HepG2 (cell line): ENCODE measurements around the gene PRKCE. TPM values are rescaled to one million over a fixed set of nuclear protein-coding genes. Genes with fewer than 3 reads are reported as not detected.

Experiments
- ATAC-seq: fragments of 200-7000 bp; cut with Tn5 transposase; 3 replicates; pipeline ENCODE4 v1.9.1; 2020; ENCODE audit warnings: mild to moderate bottlenecking, moderate library complexity
- BruUV-seq: library from RNA; stranded (reverse); fragments of 400-500 nt; replicated peaks from 2 replicates; lab custom pipeline; 2021; lab: Mats Ljungman, UMichigan
- CTCF ChIA-PET: fragments of 300-600 bp; formaldehyde crosslinking; extraction: SDS; loops from one replicate; lab custom pipeline; 2021; ENCODE audit warnings: low total read pairs, inconsistent platforms, low intra/inter-chr PET ratio; lab: Yijun Ruan, JAX
- POLR2A ChIA-PET: fragments of 350-600 bp; sonication (Branson Sonifier 250); formaldehyde crosslinking; loops from one replicate; lab custom pipeline; 2020; ENCODE audit warnings: antibody characterized with exemption, inconsistent platforms; lab: Yijun Ruan, JAX
- DNase-seq: peaks from one replicate; pipeline ENCODE4 v3.0.0-alpha.2; 2015; ENCODE audit warnings: low spot score
- FAIRE-seq: peaks from 3 replicates; lab custom pipeline; 2011; peaks lifted over from hg19 to GRCh38; lab: Jason Lieb, UNC
- H2AFZ ChIP-seq: one replicate; pipeline ENCODE4 v1.6.1; 2011; ENCODE audit warnings: low read length, inconsistent platforms
- H3K27ac ChIP-seq: fragments of 300-600 bp; 3 replicates; pipeline ENCODE4 v1.8.0; 2011; ENCODE audit warnings: mixed run types, mild to moderate bottlenecking, mixed read lengths, low read length, inconsistent platforms; ENCODE audit not compliant: insufficient read depth; ENCODE audit errors: extremely low read length
- H3K27me3 ChIP-seq, 2 experiments: fragments of 200-600 bp in 1 of 2; 2 replicates in 1 of 2; 3 replicates in 1 of 2; pipeline versions ENCODE4 v1.6.0 to v1.8.0; 2011; ENCODE audit warnings: low read length in 2 of 2, mild to moderate bottlenecking in 2 of 2, moderate library complexity in 2 of 2, inconsistent platforms in 1 of 2; ENCODE audit not compliant: insufficient read depth in 2 of 2, control insufficient read depth in 1 of 2
- H3K36me3 ChIP-seq, 2 experiments: fragments of 200-600 bp in 1 of 2; replicated peaks in 1 of 2; 2 replicates in 1 of 2; 3 replicates in 1 of 2; pipeline versions ENCODE4 v1.5.1 to v1.8.0; 2011; ENCODE audit warnings: low read length in 2 of 2, inconsistent platforms in 1 of 2; ENCODE audit not compliant: insufficient read depth in 2 of 2, control insufficient read depth in 1 of 2
- H3K4me1 ChIP-seq: 2 replicates; pipeline ENCODE4 v1.5.1; 2012; ENCODE audit warnings: low read length, inconsistent platforms; ENCODE audit not compliant: insufficient read depth
- H3K4me2 ChIP-seq: 2 replicates; pipeline ENCODE4 v1.6.0; 2011; ENCODE audit warnings: low read depth, low read length, inconsistent platforms
- H3K4me3 ChIP-seq, 3 experiments: fragments of 200-600 bp in 1 of 3; sonication (generic), shearing (Covaris generic) in 1 of 3; replicated peaks in 1 of 3; 2 replicates each; pipeline ENCODE4 v1.5.1; 2011 to 2016; ENCODE audit warnings: low read length in 3 of 3, inconsistent platforms in 2 of 3, low read depth in 2 of 3, mild to moderate bottlenecking in 2 of 3, control low read depth in 1 of 3, mixed read lengths in 1 of 3; ENCODE audit not compliant: insufficient read depth in 1 of 3
- H3K79me2 ChIP-seq: one replicate; pipeline ENCODE4 v1.6.1; 2011; ENCODE audit warnings: low read length, inconsistent platforms; ENCODE audit not compliant: insufficient read depth
- H3K9ac ChIP-seq: 2 replicates; pipeline ENCODE4 v1.6.0; 2011; ENCODE audit warnings: mild to moderate bottlenecking, low read depth, low read length, inconsistent platforms; ENCODE audit not compliant: insufficient read depth
- H3K9me3 ChIP-seq: 2 replicates; pipeline ENCODE4 v1.5.1; 2012; ENCODE audit warnings: mild to moderate bottlenecking, low read length
- H4K20me1 ChIP-seq: 2 replicates; pipeline ENCODE4 v1.6.0; 2011; ENCODE audit warnings: inconsistent platforms, mild to moderate bottlenecking, low read length, moderate library complexity; ENCODE audit not compliant: insufficient read depth
- CEBPB ChIP-seq: IDR thresholded peaks from 2 replicates; pipeline ENCODE4 v1.6.1; 2011; ENCODE audit warnings: low read depth, low read length, improper control_type of control experiment, borderline replicate concordance
- PRDM4 ChIP-seq: sonication (generic); formaldehyde crosslinking; IDR thresholded peaks from 2 replicates; pipeline ENCODE4 v1.9.0; 2021; ENCODE audit warnings: missing genetic modification reagents, borderline replicate concordance
- ZNF451 ChIP-seq: sonication (generic); formaldehyde crosslinking; IDR thresholded peaks from 2 replicates; pipeline ENCODE4 v1.5.0; 2020; ENCODE audit warnings: mild to moderate bottlenecking, missing genetic modification reagents
- ZNF639 ChIP-seq: conservative IDR thresholded peaks from 2 replicates; pipeline ENCODE4 v1.6.1; 2018; ENCODE audit warnings: missing genetic modification reagents
- ZNF660 ChIP-seq: sonication (generic); formaldehyde crosslinking; IDR thresholded peaks from 2 replicates; pipeline ENCODE4 v1.5.1; 2020; ENCODE audit warnings: mild to moderate bottlenecking, low read depth, missing genetic modification reagents, borderline replicate concordance
- ZNF766 ChIP-seq: sonication (generic); formaldehyde crosslinking; IDR thresholded peaks from 2 replicates; pipeline ENCODE4 v1.5.0; 2020; ENCODE audit warnings: missing genetic modification reagents, borderline replicate concordance
- ZNF772 ChIP-seq: sonication (generic); formaldehyde crosslinking; IDR thresholded peaks from 2 replicates; pipeline ENCODE4 v1.5.0; 2020; ENCODE audit warnings: mild to moderate bottlenecking, missing genetic modification reagents
- WGBS: methylation state at CpG from one replicate; pipeline ENCODE4 v1.1.6; 2017; ENCODE audit warnings: low lambda C conversion rate; 5-methylcytosine and 5-hydroxymethylcytosine counted together
- in situ Hi-C: cut with HindIII; loops from 2 replicates; pipeline ENCODE4 v1.10.0; 2017; ENCODE audit warnings: low pct_unique_long_range_greater_than_20kb; ENCODE audit not compliant: extremely low pct_ligation_motif_present
- intact Hi-C: fragments of 100-400 bp; cut with micrococcal nuclease; formaldehyde crosslinking; loops from one replicate; pipeline ENCODE4 v1.10.0; 2022; ENCODE audit not compliant: unreplicated experiment
- polyA plus RNA-seq, 8 experiments: library from polyadenylated mRNA; depleted of rRNA in 3 of 8; stranded (reverse) in 7 of 8; unstranded in 1 of 8; fragments of >200 nt; fragmentation: Illumina TruSeq in 4 of 8; extraction: Trizol in 4 of 8; gene quantifications; 2 replicates each; pipeline versions ENCODE4 v1.2.1 to v1.2.3, GENCODE V29; 2011 to 2016; ENCODE audit warnings: low read depth in 4 of 8, missing spikeins in 1 of 8, mixed read lengths in 1 of 8; ENCODE audit not compliant: insufficient read depth in 1 of 8
- total RNA-seq, 5 experiments: library from RNA; depleted of rRNA; stranded (reverse); fragments of >200 nt; fragmentation: Illumina TruSeq; extraction: Trizol; gene quantifications; 2 replicates each; pipeline ENCODE4 v1.2.3, GENCODE V29; 2016; ENCODE audit warnings: low read depth in 1 of 5
- TF ChIP-seq, protein P1 (sequence below): sonication (generic); IDR thresholded peaks from 2 replicates; pipeline ENCODE4 v1.6.1; 2016; ENCODE audit warnings: low read depth, borderline replicate concordance
- TF ChIP-seq, protein P2 (sequence below): sonication (generic); formaldehyde crosslinking; IDR thresholded peaks from 2 replicates; pipeline ENCODE4 v1.4.0; 2020; ENCODE audit warnings: missing genetic modification reagents, borderline replicate concordance

Gene PRKCE
- total and polyA plus RNA-seq, 2 of the 13 experiments (the other 11 are each of a cell fraction or from before 2014, with no cell fraction given) = 1.0 to 3.9 TPM

DNA sequence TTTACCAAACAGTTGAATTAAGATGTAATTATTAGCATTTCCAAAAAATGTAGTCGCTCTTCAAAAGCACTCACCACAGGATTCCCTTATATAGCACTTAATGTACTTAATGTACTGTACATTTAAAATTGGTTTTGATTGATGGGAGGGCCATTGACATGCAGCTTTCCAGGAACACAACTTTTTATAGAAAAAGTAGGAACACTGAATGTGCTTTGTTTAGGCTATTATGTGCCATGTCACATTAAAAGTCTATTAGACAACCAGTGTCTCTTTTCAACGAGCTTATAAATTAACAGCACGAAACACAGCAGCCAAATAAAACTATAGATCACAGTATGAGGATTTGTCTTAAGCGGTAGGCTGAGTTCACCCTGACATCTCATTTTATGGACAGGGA lies 301.1 kb downstream of the PRKCE start (continued):
- TF ChIP-seq ZNF451 (CRISPR knock-in tag) (no peak), ZNF766 (CRISPR knock-in tag) (no peak)

- CTCF ChIA-PET = no interaction called here
Observed at GRCh38 chr2:45953376-45954027, 302.0 kb downstream of the PRKCE start.

More at GRCh38 chr2:45953376-45954027, 302.0 kb downstream of the PRKCE start:
- Histone ChIP-seq H3K36me3 (no peaks in the 10 kb centered on the region), H4K20me1 (no peaks in the 10 kb centered on the region), H3K4me3 (no peak overlapping the region), H3K4me1 (no peaks in the 10 kb centered on the region), H3K27ac (no peak overlapping the region), H3K9ac (no peak overlapping the region), H3K79me2 (no peaks in the 10 kb centered on the region), H2AFZ (no peak overlapping the region), H3K9me3 (no peaks in the 10 kb centered on the region), H3K4me2 (no peak overlapping the region), H3K27me3 (no peaks in the 10 kb centered on the region)
- intact Hi-C loops = no loop called here
- BruUV-seq = no TSS peak
- TF ChIP-seq CEBPB (peak; percentile 69), PRDM4 (no peak), ZNF639 (CRISPR knock-in tag) (no peak), ZNF660 (no peak), ZNF772 (CRISPR knock-in tag) (no peak)
- TF ChIP-seq, protein P1, sequence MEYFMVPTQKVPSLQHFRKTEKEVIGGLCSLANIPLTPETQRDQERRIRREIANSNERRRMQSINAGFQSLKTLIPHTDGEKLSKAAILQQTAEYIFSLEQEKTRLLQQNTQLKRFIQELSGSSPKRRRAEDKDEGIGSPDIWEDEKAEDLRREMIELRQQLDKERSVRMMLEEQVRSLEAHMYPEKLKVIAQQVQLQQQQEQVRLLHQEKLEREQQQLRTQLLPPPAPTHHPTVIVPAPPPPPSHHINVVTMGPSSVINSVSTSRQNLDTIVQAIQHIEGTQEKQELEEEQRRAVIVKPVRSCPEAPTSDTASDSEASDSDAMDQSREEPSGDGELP = no peak
- TF ChIP-seq, protein P2, sequence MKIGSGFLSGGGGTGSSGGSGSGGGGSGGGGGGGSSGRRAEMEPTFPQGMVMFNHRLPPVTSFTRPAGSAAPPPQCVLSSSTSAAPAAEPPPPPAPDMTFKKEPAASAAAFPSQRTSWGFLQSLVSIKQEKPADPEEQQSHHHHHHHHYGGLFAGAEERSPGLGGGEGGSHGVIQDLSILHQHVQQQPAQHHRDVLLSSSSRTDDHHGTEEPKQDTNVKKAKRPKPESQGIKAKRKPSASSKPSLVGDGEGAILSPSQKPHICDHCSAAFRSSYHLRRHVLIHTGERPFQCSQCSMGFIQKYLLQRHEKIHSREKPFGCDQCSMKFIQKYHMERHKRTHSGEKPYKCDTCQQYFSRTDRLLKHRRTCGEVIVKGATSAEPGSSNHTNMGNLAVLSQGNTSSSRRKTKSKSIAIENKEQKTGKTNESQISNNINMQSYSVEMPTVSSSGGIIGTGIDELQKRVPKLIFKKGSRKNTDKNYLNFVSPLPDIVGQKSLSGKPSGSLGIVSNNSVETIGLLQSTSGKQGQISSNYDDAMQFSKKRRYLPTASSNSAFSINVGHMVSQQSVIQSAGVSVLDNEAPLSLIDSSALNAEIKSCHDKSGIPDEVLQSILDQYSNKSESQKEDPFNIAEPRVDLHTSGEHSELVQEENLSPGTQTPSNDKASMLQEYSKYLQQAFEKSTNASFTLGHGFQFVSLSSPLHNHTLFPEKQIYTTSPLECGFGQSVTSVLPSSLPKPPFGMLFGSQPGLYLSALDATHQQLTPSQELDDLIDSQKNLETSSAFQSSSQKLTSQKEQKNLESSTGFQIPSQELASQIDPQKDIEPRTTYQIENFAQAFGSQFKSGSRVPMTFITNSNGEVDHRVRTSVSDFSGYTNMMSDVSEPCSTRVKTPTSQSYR (CRISPR knock-in tag) = no peak
- FAIRE-seq = no peak
- WGBS = 70% methylated on average over 11 of the region's 11 CpGs
- POLR2A ChIA-PET = no interaction called here
- no peak for ATAC-seq
- no peak for DNase-seq
- in situ Hi-C loops = no loop called here
